HG02588 (cell line): Measurements from ENCODE around the gene ST6GALNAC3.

Source experiments
- ATAC-seq: cut with Tn5 transposase; IDR thresholded peaks from one replicate; pipeline ENCODE4 v1.9.1; 2021; ENCODE audit warnings: mild to moderate bottlenecking, moderate library complexity; ENCODE audit not compliant: unreplicated experiment

Gene ST6GALNAC3

GRCh38 chr1:76408303-76408702, 333.8 kb downstream of the ST6GALNAC3 start:
- ATAC-seq: no peak

GRCh38 chr1:76410499-76410898, 336.0 kb downstream of the ST6GALNAC3 start:
- no peak for ATAC-seq

- no peak for ATAC-seq
Observed at GRCh38 chr1:76418531-76418930, 344.0 kb downstream of the ST6GALNAC3 start.

GRCh38 chr1:76419603-76420002, 345.1 kb downstream of the ST6GALNAC3 start:
- no peak for ATAC-seq

GRCh38 chr1:76425201-76426145, 350.9 kb downstream of the ST6GALNAC3 start:
- ATAC-seq: peak; percentile 94

GRCh38 chr1:76426606-76427005, 352.1 kb downstream of the ST6GALNAC3 start:
- ATAC-seq: no peak

- ATAC-seq: no peak
Observed at GRCh38 chr1:76428028-76428427, 353.5 kb downstream of the ST6GALNAC3 start.

GRCh38 chr1:76430531-76430930, 356.0 kb downstream of the ST6GALNAC3 start:
- ATAC-seq: no peak

GRCh38 chr1:76433526-76433925, 359.0 kb downstream of the ST6GALNAC3 start:
- ATAC-seq: no peak

- ATAC-seq: no peak
Observed at GRCh38 chr1:76443217-76443616, 368.7 kb downstream of the ST6GALNAC3 start.

GRCh38 chr1:76444773-76445172, 370.2 kb downstream of the ST6GALNAC3 start:
- no peak for ATAC-seq

- ATAC-seq: no peak
Observed at GRCh38 chr1:76450229-76450628, 375.7 kb downstream of the ST6GALNAC3 start.

GRCh38 chr1:76463278-76463677, 388.7 kb downstream of the ST6GALNAC3 start:
- ATAC-seq: no peak

GRCh38 chr1:76463849-76464248, 389.3 kb downstream of the ST6GALNAC3 start:
- ATAC-seq: no peak

GRCh38 chr1:76465030-76465429, 390.5 kb downstream of the ST6GALNAC3 start:
- ATAC-seq: no peak

GRCh38 chr1:76470166-76470565, 395.6 kb downstream of the ST6GALNAC3 start:
- no peak for ATAC-seq

- ATAC-seq: no peak
Observed at GRCh38 chr1:76471536-76471935, 397.0 kb downstream of the ST6GALNAC3 start.

GRCh38 chr1:76473591-76473990, 399.0 kb downstream of the ST6GALNAC3 start:
- ATAC-seq: no peak

GRCh38 chr1:76474922-76475321, 400.4 kb downstream of the ST6GALNAC3 start:
- no peak for ATAC-seq

GRCh38 chr1:76477156-76477555, 402.6 kb downstream of the ST6GALNAC3 start:
- ATAC-seq: no peak

- ATAC-seq: no peak
Observed at GRCh38 chr1:76480827-76481226, 406.3 kb downstream of the ST6GALNAC3 start.

- no peak for ATAC-seq
Observed at GRCh38 chr1:76481672-76482071, 407.1 kb downstream of the ST6GALNAC3 start.

- ATAC-seq: no peak
Observed at GRCh38 chr1:76482272-76482671, 407.7 kb downstream of the ST6GALNAC3 start.
